NT2/D1 (cell line): ENCODE results near the gene KIZ.

Experiments used
- DNase-seq: peaks from one replicate; pipeline ENCODE4 v3.0.0-alpha.2; 2011; ENCODE audit warnings: low read depth, low spot score
- H3K27me3 ChIP-seq: 2 replicates; pipeline ENCODE4 v1.6.0; 2011; ENCODE audit warnings: mild to moderate bottlenecking; ENCODE audit not compliant: insufficient read length, insufficient read depth
- H3K36me3 ChIP-seq: 2 replicates; pipeline ENCODE4 v1.6.1; 2011; ENCODE audit warnings: mild to moderate bottlenecking, low read length, mixed read lengths; ENCODE audit not compliant: insufficient read depth, insufficient read length
- H3K4me1 ChIP-seq: 2 replicates; pipeline ENCODE4 v1.5.1; 2011; ENCODE audit not compliant: insufficient read depth, insufficient read length
- H3K4me3 ChIP-seq: 2 replicates; pipeline ENCODE4 v1.5.1; 2011; ENCODE audit warnings: low read depth; ENCODE audit not compliant: insufficient read length
- H3K9ac ChIP-seq: 2 replicates; pipeline ENCODE4 v1.6.0; 2011; ENCODE audit warnings: low read depth; ENCODE audit not compliant: insufficient read length
- H3K9me3 ChIP-seq: 2 replicates; pipeline ENCODE4 v1.5.1; 2011; ENCODE audit warnings: mild to moderate bottlenecking, low read length; ENCODE audit not compliant: insufficient read depth
- SUZ12 ChIP-seq: IDR thresholded peaks from 2 replicates; pipeline ENCODE4 v1.6.1; 2011; ENCODE audit not compliant: insufficient read length, insufficient read depth; ENCODE audit errors: extremely low read depth
- YY1 ChIP-seq: IDR thresholded peaks from 2 replicates; pipeline ENCODE4 v1.6.1; 2011; ENCODE audit not compliant: insufficient read length, insufficient read depth
- ZNF274 ChIP-seq: IDR thresholded peaks from 2 replicates; pipeline ENCODE4 v1.6.1; 2011; ENCODE audit warnings: mild to moderate bottlenecking, low read depth, low read length

The KIZ gene

DNA sequence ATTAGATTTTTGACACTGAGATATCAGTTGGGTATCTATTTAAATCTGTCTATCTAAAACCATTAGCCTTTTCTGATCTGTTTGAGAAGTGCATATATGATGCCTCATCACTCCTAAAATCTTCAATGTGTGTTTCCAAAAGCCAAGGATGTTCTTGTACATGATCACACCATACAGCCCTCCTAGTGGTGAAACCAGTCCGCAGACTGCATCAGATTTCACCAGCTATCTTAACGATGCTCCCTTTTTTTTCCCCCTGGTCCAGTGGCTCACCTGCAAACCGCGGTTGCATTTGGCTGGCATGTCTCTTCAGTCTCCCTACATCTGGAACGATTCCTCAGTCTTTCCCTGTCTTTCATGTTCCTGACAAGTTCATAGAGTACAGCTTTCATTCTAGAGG is 4.0 kb downstream of the KIZ start:
- H3K9me3 ChIP-seq = no peaks in the 10 kb centered on the region

DNA sequence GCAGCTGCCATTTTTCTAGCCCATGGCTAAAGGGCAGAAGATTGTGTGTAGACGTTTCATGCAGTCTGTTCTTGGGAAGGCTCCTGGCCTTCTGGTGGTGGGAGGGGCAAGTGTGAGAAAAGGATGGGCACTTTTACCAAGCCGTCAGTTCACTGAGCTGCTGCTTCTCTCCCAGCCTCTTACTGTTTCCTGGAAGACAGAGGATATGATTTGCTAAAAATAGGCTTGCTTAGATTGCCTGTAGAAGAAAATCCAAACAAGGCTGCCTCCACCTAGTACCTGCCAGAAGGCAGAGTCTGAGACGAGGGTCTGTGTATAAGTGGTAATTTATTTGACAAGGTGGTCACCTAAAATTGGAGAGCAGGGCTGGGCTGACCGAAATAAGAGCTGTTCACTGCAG is 7.5 kb downstream of the KIZ start:
- TF ChIP-seq SUZ12 (no peak), YY1 (no peak), ZNF274 (no peak)
- no peak for DNase-seq
- Histone ChIP-seq H3K27me3 (no peaks in the 10 kb centered on the region), H3K9me3 (no peaks in the 10 kb centered on the region), H3K9ac (no peak overlapping the region), H3K4me3 (no peak overlapping the region), H3K4me1 (no peaks in the 10 kb centered on the region), H3K36me3 (peaks cover 4% of the 10 kb centered on the region)

More for the DNA sequence above, 4.0 kb downstream of the KIZ start:
- H3K9ac ChIP-seq = no peak overlapping the region
- no peaks in the 10 kb centered on the region for H3K36me3 ChIP-seq
- H3K4me1 ChIP-seq = no peaks in the 10 kb centered on the region
- no peak for DNase-seq
- no peak for TF ChIP-seq SUZ12
- no peak for TF ChIP-seq YY1
- no peak for TF ChIP-seq ZNF274
- H3K4me3 ChIP-seq = no peak overlapping the region
- no peaks in the 10 kb centered on the region for H3K27me3 ChIP-seq

DNA sequence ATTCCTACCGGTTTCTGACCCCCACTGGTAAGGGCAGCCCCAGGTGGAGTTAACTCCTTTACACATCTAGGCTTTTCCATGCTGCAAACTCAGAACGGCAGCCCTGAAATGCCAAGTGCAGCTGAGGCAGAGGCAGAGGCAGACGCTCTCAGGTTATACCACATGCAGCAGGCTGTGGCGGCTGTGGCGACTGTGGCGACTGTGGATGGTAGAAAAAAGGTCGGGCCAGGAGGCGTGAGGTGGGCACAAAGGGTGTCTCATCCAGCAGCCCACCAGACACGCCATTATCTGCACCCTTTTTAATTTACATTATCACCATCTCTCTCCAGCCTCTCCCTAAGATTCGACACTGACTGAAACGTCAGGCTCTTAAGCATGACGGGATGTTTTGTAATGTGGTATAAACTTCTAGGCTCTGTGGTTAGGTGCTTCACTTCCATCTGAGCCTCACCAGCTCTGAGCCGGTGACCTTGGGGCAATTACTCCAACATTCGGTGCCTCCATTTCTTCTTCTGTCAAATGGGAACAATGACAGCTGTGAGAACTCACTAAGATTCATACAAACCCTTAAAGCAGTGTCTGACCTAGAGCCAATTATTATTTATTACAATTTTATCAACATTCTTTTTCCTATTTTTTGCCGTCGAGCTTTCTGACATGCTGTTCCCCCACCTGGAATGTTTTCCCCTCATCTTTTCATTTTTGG is 8.2 kb downstream of the KIZ start:
- no peaks in the 10 kb centered on the region for H3K27me3 ChIP-seq
- no peak for DNase-seq
- no peak overlapping the region for H3K9ac ChIP-seq
- TF ChIP-seq SUZ12 = no peak
- TF ChIP-seq ZNF274 = no peak
- no peak for TF ChIP-seq YY1
- no peaks in the 10 kb centered on the region for H3K4me1 ChIP-seq
- H3K9me3 ChIP-seq = no peaks in the 10 kb centered on the region
- H3K36me3 ChIP-seq = peaks cover 4% of the 10 kb centered on the region
- no peak overlapping the region for H3K4me3 ChIP-seq

DNA sequence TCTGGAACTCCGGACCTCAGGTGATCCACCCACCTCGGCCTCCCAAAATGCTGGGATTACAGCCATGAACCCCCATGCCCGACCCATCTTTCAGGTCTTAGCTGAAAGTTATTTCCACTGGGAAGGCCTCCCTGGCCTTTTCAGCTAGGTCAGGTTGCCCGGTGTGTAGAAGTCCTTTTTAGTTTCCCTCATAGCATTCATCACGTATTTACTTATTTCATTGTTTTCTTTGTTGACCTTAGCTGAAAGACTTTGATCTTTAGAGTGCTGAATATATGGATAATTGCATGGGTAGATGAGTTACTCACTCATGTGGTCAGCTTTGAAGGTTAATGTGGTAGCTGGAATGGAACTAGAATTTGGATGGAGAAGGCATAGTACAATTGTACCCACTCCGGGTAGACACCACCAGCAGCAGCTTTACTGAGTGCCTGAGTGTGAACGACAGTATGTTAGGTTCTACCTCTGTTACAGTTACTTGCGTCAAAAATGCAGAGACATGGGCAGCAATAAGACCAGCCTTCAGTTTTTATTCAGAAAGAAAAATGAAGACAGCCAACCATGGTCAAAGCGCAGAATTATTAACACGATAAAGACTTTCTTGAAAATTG is 9.1 kb downstream of the KIZ start:
- H3K9me3 ChIP-seq = no peaks in the 10 kb centered on the region
- no peaks in the 10 kb centered on the region for H3K4me1 ChIP-seq
- no peak overlapping the region for H3K4me3 ChIP-seq
- DNase-seq = no peak
- H3K9ac ChIP-seq = no peak overlapping the region
- TF ChIP-seq ZNF274 = no peak
- TF ChIP-seq YY1 = no peak
- no peak for TF ChIP-seq SUZ12
- peaks cover 4% of the 10 kb centered on the region for H3K36me3 ChIP-seq
- no peaks in the 10 kb centered on the region for H3K27me3 ChIP-seq

DNA sequence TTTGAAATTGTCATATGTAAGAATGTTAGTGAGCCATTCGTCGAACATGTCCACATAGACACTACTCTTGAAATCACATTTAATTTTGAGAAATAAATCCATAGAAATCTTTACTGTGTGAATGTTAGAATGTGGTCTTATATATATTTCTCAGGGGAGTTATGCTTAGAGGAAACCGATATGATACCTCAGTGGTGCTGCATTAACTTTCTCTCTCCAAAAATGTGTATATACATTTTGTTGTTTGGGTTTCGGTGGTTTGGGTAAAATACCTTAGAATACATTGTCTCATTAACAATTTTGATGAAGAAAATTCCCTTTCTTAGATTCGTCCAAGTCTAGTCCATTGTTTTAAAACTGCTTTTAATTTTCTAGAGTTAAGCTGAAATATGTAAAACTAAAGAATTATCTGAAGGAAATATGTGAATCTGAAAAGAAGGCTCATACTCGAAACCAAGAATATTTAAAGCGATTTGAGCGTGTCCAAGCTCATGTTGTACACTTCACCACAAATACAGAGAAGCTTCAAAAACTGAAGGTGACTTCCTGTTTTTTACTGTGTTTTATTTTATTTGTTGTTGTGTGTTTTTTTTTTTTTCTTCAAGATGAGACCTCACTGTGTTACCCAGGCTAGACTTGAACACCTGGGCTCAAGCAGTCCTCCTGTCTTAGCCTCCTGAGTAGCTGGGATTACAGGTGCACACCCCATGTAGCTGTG is 10.3 kb downstream of the KIZ start:
- no peak for TF ChIP-seq ZNF274
- TF ChIP-seq SUZ12 = no peak
- no peak for TF ChIP-seq YY1
- H3K27me3 ChIP-seq = no peaks in the 10 kb centered on the region
- no peak for DNase-seq
- no peaks in the 10 kb centered on the region for H3K4me1 ChIP-seq
- no peak overlapping the region for H3K4me3 ChIP-seq
- peaks cover 4% of the 10 kb centered on the region for H3K36me3 ChIP-seq
- no peaks in the 10 kb centered on the region for H3K9me3 ChIP-seq
- no peak overlapping the region for H3K9ac ChIP-seq

DNA sequence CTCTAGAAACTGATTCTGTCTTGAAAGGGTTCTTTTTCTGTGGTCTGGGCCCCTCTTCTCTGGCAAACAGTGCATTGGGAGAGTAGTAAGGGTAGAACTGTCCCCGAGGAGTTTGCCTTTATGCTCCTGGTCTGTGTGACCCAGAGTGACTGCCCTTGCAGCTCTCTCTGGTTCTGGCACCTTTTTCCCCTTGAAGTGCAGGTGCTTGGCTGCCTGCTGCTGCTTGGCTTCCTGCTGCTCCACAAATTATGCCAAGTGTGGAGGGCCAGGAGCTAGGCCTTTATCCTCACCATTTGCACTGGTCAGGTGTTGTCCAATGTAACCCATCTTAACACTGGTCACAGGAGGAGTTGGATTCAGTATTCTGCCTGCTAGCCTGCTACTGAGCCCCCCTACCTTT is 11.2 kb downstream of the KIZ start:
- Histone ChIP-seq H3K36me3 (peaks cover 4% of the 10 kb centered on the region), H3K27me3 (no peaks in the 10 kb centered on the region), H3K9me3 (no peaks in the 10 kb centered on the region), H3K9ac (no peak overlapping the region), H3K4me3 (no peak overlapping the region), H3K4me1 (no peaks in the 10 kb centered on the region)
- no peak for TF ChIP-seq YY1
- no peak for TF ChIP-seq ZNF274
- no peak for TF ChIP-seq SUZ12
- no peak for DNase-seq
